HG03565 (cell line): ENCODE results near the gene WWC2.
"Not testable (repeated sequence)": the region's sequence is repeated elsewhere in the genome, so short reads cannot be mapped to it uniquely, and the experiment has no call there.

Experiments used
- ATAC-seq: cut with Tn5 transposase; IDR thresholded peaks from one replicate; pipeline ENCODE4 v1.9.1; 2021; ENCODE audit warnings: mild to moderate bottlenecking, moderate library complexity; ENCODE audit not compliant: unreplicated experiment

Gene WWC2

GRCh38 chr4:183324619-183325018, 225.6 kb downstream of the WWC2 start:
- no peak for ATAC-seq

- ATAC-seq = not testable (repeated sequence)
Observed at GRCh38 chr4:183326387-183326786, 227.3 kb downstream of the WWC2 start.

- no peak for ATAC-seq
Observed at GRCh38 chr4:183326853-183327252, 227.8 kb downstream of the WWC2 start.

- ATAC-seq = no peak
Observed at GRCh38 chr4:183327827-183328226, 228.8 kb downstream of the WWC2 start.

- ATAC-seq = no peak
Observed at GRCh38 chr4:183328832-183329231, 229.8 kb downstream of the WWC2 start.

- ATAC-seq = no peak
Observed at GRCh38 chr4:183329244-183329643, 230.2 kb downstream of the WWC2 start.

GRCh38 chr4:183329954-183330742, 231.1 kb downstream of the WWC2 start:
- no peak for ATAC-seq

GRCh38 chr4:183330841-183331240, 231.8 kb downstream of the WWC2 start:
- ATAC-seq = no peak

GRCh38 chr4:183332447-183332846, 233.4 kb downstream of the WWC2 start:
- no peak for ATAC-seq

GRCh38 chr4:183333202-183333601, 234.1 kb downstream of the WWC2 start:
- ATAC-seq = no peak

- ATAC-seq = no peak
Observed at GRCh38 chr4:183333983-183334382, 234.9 kb downstream of the WWC2 start.

GRCh38 chr4:183335369-183335940, 236.4 kb downstream of the WWC2 start:
- no peak for ATAC-seq

GRCh38 chr4:183337349-183337748, 238.3 kb downstream of the WWC2 start:
- ATAC-seq = no peak

- no peak for ATAC-seq
Observed at GRCh38 chr4:183337833-183338232, 238.8 kb downstream of the WWC2 start.

- ATAC-seq = no peak
Observed at GRCh38 chr4:183342541-183343533, 243.8 kb downstream of the WWC2 start.

- ATAC-seq = no peak
Observed at GRCh38 chr4:183343730-183344129, 244.7 kb downstream of the WWC2 start.

GRCh38 chr4:183344523-183345255, 245.6 kb downstream of the WWC2 start:
- ATAC-seq = no peak

GRCh38 chr4:183345261-183345660, 246.2 kb downstream of the WWC2 start:
- ATAC-seq = no peak

GRCh38 chr4:183347146-183347545, 248.1 kb downstream of the WWC2 start:
- no peak for ATAC-seq

- no peak for ATAC-seq
Observed at GRCh38 chr4:183347566-183347965, 248.5 kb downstream of the WWC2 start.

- no peak for ATAC-seq
Observed at GRCh38 chr4:183348136-183348535, 249.1 kb downstream of the WWC2 start.
